OCI-M2 (cell line): ENCODE results near the gene PLSCR3.

Experiments
- DNase-seq: peaks from one replicate; lab custom pipeline; 2025; ENCODE audit not compliant: unreplicated experiment; lab: John Stamatoyannopoulos, UW

PLSCR3 gene

DNA sequence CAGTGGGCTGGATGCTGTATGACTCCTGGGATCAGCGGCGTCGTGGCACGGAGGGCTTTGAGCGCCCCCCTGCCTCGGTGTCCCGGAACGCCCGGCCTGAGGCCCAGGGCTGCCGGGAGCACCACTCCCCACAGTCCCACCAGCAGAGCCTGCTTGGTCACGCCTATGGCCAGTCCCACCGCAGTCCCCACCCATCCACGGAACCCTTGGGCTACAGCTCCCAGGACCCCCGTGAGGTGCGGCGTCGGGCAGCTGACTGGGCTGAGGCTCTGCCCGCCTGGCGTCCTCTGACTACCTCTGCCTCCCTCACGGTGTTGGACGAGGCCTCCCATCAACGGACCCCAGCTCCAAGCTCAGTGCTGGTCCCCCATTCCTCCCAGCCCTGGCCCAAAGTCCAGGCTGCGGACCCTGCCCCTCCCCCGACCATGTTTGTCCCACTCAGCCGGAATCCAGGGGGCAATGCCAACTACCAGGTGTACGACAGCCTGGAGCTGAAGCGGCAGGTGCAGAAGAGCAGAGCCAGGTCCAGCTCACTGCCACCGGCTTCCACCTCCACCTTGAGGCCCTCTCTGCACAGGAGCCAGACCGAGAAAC, 32.7 kb upstream of the PLSCR3 start:
- no peak for DNase-seq

DNA sequence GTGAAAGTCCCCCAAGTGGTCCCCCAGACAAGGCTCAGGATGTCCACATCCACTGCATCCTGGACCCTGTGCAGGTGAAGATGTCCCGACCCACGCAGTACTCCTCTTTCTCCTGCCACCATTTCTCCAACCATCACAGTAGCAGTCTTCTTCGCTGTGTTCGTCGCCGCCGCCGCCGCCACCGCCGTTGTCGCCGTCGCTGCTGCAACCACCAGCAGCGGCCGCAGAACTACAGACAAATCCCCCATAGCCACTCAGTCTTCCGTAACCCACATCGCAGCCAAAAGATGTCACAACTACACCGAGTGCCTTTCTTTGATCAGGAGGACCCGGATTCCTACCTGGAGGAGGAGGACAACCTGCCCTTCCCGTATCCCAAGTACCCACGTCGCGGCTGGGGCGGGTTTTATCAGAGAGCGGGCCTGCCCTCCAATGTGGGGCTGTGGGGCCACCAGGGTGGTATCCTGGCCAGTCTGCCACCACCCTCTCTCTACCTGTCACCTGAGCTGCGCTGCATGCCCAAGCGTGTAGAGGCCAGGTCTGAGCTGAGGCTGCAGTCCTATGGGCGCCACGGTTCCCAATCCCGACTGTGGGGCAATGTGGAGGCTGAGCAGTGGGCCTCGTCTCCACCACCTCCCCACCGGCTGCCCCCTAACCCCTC, 32.0 kb upstream of the PLSCR3 start:
- DNase-seq, result no peak

DNA sequence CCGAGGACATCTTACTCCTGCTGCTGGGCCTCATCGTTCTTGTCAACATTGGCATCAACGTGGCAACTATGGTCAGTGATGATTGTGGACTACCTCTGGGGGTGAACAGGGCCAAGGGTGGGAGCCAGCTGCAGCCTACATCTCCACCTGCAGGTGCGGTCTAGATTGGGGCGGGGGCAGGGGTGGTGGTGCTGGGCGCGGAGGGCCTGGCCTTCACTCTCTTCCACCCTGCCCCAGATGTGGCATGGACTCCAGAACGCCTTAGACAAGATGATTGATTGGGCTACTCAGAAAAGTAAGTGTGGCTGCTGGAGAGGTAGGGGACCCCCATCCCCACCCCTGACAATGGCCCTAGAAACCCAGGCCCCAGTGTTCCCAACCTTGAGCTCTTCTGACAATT, 31.4 kb upstream of the PLSCR3 start:
- DNase-seq, result no peak

GRCh38 chr17:7425316-7425715, 31.0 kb upstream of the PLSCR3 start, which contains the start of gene SPEM2:
Gene SPEM2 (plus strand): TSS chr17:7425616. CDS start chr17:7425689, 73 bp downstream.
- no peak for DNase-seq

- no peak for DNase-seq
Observed at GRCh38 chr17:7423679-7424078, 29.4 kb upstream of the PLSCR3 start.

- DNase-seq, result no peak
Observed at GRCh38 chr17:7421186-7421585, 26.9 kb upstream of the PLSCR3 start.

DNA sequence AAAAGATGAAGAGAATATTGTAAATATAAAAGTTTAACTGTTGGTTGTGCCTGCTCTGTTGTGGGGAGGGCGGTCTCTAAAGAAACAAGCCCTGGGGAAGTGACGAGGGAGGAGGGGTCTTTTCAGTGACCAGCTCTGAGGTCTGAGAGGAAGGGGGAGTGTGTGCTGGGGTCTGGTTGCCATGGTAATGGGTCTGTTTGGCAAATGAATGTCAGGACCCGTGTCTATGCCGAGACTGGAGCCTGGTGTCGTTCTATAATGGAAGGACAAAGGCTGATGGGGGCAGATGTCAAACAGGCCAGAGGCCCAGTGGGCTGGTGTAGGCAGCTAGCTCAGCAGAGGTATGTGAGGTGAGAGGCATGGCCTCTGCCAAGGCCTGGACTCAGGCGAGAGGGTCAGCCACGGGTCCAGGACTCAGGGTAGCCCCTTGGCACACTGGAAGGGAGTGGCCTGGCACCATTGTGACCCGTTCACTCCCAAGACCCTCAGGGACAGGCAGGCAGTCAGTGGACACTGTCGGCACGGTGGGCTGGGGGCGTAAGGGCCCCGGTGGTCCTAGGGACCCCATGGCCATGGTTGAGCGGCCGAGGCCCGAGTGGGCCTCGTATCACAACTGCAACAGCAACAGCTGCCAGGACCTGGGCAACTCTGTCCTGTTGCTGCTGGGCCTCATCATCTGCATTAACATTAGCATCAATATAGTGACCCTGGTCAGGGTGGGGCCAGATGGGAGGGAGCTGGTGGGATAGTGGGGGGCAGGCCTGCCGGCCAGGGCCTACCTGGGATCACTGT, 25.7 kb upstream of the PLSCR3 start, which contains the start of gene SPEM1:
SPEM1 (plus strand) TSS at position 506 of the 792 bp plus-strand sequence; CDS start at position 567, 61 bp downstream.
- no peak for DNase-seq

DNA sequence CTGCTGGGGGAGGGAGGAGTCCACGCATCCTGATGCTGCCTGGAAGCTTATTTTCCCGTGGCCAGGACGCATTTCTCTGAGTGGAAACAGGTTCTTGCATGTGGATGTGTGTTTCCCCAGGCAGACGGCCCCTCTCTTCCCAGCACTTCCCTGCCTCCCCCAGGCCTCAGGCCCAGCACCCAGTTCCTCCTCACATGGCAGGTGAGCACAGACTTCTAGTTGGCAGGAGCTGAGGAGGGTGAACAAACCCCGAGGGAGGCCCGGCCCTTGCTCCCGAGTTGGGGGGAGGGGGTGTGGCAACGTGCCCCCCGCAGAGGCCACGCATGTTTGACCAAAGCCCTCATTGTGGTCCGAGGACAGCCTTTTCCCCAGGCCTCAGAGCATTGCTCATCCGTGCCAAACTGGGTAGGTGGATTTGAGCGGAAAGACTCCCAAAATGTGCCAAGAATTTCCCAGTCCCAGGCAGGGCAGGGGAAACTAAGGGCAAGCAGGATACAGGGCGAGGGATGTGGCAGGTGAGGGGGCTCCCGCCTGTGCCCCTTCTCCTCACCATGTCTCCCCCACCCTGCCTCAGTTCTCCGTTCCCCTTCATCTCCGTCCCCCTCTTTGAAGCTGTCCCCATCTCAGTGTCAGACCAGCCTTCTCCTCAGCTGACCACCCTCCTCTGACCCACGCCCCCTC, 24.3 kb upstream of the PLSCR3 start:
- DNase-seq, result no peak

GRCh38 chr17:7417056-7417655, 22.8 kb upstream of the PLSCR3 start:
- no peak for DNase-seq

DNA sequence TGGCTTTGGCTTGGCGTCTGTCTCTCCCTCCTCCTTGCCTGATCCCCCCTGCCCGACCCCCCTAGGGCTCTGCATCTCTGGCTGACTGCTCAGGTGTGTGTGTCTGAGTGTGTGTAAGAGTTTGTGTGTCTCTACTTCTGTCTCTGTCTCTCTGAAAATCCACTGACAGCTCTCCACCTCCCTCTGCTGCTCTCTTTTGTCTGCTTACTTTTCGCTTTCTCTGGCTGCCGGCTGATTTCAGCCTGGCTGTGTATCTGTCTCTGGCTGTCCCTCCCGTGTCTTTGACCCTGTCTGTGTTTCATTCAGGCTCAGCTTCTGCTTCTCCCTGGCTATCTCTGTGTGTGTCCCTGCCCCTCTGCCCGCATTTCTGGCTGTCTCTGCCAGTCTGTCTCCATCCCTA, 22.0 kb upstream of the PLSCR3 start:
- DNase-seq, result no peak

GRCh38 chr17:7415784-7416183, 21.5 kb upstream of the PLSCR3 start:
- DNase-seq, result no peak

- no peak for DNase-seq
Observed at GRCh38 chr17:7414837-7415236, 20.5 kb upstream of the PLSCR3 start.

DNA sequence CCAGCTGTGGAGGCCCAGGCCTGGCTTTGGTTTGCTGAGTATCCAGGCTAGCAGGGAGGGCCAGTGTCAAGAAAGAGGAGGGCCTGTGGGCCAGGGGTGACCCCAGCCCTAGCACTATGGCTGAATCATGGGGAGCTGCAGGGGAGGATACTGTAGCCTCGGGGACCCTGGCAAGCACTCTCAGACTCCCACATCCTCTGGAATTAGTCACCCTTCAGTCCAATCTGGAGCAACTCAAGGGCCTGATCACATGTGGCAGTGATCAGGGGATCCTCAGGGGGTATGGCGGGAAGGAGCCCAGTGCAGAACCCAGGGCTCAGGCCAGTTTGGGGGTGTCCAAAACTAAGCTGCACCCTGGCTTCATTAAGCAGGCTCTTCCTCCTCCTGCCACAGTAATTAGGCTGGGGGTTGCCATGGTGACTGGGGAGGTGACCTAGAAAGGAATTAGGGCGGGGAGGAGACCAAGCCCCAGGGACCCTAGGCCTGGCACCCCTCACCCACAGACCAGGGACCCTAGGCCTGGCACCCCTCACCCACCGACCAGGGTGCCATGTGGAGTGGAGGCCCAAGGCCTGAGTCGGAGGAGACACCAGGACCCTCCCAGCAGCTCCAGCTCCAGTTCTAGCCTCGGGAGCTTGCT, 19.1 kb upstream of the PLSCR3 start:
- no peak for DNase-seq

GRCh38 chr17:7411427-7411750, 17.1 kb upstream of the PLSCR3 start:
- no peak for DNase-seq

GRCh38 chr17:7410634-7411426, 16.5 kb upstream of the PLSCR3 start:
- DNase-seq, result no peak

DNA sequence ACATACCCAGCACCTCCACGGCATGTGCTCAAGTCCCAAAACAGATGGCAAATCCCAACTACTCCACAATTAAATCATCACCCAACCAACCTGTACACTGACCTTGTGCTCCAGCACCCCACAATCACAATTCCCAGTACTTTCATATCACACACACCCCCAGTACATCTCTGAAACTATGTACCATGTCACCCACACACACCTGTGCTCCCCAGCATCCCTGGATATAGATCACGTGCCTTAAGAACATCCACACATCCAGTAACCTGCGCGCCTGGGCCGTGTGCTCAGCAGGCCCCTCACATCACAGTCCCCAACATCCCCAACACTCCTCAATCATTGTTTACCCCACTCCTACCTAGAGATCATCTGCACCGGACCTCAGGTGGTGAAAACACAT, 15.4 kb upstream of the PLSCR3 start:
- DNase-seq, result no peak

GRCh38 chr17:7408863-7409262, 14.5 kb upstream of the PLSCR3 start:
- no peak for DNase-seq

DNA sequence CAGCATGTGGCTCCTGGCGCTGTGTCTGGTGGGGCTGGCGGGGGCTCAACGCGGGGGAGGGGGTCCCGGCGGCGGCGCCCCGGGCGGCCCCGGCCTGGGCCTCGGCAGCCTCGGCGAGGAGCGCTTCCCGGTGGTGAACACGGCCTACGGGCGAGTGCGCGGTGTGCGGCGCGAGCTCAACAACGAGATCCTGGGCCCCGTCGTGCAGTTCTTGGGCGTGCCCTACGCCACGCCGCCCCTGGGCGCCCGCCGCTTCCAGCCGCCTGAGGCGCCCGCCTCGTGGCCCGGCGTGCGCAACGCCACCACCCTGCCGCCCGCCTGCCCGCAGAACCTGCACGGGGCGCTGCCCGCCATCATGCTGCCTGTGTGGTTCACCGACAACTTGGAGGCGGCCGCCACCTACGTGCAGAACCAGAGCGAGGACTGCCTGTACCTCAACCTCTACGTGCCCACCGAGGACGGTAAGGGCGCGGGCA, 14.0 kb upstream of the PLSCR3 start:
- DNase-seq, result no peak

DNA sequence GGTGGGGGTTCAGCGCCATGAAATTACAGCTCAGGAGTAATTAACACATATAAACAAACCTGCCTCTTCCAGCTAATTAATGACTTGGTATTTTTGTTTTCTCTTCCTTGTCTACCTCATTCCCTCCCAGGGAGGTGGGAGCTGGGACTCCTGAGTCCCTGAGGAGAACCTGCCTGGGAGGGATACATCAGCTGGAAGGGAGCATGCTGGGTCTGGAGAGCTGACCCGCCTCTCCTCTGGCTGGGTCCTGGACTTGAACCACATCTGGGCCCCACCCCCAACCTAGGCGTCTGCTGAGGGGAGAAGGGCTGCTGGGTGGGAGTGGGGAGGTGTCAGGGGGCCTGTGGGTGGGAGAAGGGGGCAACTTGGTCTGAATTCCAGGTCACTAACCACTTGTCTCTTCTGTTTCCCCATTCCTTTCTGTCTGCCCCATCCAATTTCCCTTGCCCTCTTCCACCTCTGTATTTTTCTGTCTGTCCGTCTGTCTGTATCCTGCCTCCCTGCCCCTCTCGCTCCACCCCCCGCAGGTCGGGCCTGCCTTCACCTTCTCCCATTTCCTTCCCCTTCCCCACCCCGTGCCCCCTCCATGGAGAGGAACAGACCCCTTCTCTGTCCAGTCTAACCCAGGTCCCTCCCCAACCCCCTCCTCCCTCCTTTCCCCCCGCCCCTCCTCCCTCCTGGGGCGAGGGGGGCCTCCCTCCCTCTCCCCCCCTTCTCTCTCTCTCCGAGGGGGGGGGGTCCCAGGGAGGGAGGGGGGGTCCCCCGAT, 13.3 kb upstream of the PLSCR3 start, which contains the start of gene NLGN2:
NLGN2 (plus strand) TSS at position 361 of the 767 bp plus-strand sequence. CDS start 411 bp downstream, outside the sequence.
- no peak for DNase-seq
